ENCODE results near the gene PRADC1. TPM values are rescaled to one million over a fixed set of nuclear protein-coding genes. Genes with fewer than 3 reads are reported as not detected.
"Not testable (repeated sequence)": the region's sequence is repeated elsewhere in the genome, so short reads cannot be mapped to it uniquely, and the experiment has no call there.

Gene PRADC1
- total RNA-seq, 4 donors from 2014 or later, result 69.4 to 132 (median 104) TPM

DNA sequence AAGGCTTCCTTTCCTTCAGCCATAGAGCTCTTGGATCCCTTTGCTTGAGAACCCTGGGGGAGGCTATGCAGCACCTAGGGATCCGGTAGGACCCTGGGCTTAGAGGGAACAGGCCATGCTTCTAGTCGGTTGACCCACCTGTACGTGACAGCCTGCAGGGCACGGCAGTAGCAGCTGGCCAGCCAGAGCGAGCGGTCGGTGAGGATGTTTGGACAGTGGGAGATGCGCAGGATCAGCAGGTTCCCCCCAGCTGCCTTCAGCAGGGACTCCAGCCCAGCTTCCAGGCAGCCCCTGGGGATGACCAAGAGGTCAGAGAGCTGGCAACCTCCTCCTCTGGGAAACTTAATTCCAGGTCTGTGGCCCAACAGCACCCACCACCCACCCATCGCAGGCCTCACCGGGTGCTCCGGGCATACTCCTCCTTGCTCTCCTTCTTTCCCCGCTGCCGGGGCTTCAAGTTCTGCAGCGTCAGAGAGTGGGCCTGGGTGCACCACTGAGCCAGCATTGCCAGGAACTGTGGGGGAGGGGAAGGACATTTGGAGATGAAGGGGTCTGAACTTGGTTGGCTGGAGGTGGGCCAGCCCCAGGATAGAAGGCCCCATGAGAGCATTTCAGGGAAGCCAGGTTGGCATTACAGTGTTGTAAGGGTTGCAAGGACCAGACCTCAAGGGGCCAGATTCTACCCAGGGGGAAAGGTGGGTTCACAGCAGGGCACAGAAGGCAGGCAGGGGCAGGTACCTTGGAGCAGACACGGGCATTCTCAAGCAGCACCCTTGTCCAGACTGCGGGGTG, 30.7 kb upstream of the PRADC1 start:
- H3K27me3 ChIP-seq, result peaks cover 27 to 33% (median 30%) of the 10 kb centered on the region in 3 donors
- DNase-seq, result no peak
- H3K36me3 ChIP-seq, result no peaks in the 10 kb centered on the region
- ATAC-seq, result no peak
- no peak overlapping the region for H3K4me3 ChIP-seq
- no peaks in the 10 kb centered on the region for H3K4me1 ChIP-seq
- no peak overlapping the region for H3K27ac ChIP-seq
- no peaks in the 10 kb centered on the region for H3K9me3 ChIP-seq
- intact Hi-C loops (cut with DNase I; ENCODE audit: low total_unique reads), result no loop called here
- TF ChIP-seq, protein P1, sequence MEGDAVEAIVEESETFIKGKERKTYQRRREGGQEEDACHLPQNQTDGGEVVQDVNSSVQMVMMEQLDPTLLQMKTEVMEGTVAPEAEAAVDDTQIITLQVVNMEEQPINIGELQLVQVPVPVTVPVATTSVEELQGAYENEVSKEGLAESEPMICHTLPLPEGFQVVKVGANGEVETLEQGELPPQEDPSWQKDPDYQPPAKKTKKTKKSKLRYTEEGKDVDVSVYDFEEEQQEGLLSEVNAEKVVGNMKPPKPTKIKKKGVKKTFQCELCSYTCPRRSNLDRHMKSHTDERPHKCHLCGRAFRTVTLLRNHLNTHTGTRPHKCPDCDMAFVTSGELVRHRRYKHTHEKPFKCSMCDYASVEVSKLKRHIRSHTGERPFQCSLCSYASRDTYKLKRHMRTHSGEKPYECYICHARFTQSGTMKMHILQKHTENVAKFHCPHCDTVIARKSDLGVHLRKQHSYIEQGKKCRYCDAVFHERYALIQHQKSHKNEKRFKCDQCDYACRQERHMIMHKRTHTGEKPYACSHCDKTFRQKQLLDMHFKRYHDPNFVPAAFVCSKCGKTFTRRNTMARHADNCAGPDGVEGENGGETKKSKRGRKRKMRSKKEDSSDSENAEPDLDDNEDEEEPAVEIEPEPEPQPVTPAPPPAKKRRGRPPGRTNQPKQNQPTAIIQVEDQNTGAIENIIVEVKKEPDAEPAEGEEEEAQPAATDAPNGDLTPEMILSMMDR (IDR thresholded peaks at IDR 0.05 in 4 of 5, conservative IDR thresholded peaks at IDR 0.05 in 1 of 5), result no peak
- no peak for TF ChIP-seq POLR2A (IDR thresholded peaks at IDR 0.05)
- in situ Hi-C loops (cut with MboI; ENCODE audit: low sequenced_read_pairs in 4 of 4), result no loop called here

DNA sequence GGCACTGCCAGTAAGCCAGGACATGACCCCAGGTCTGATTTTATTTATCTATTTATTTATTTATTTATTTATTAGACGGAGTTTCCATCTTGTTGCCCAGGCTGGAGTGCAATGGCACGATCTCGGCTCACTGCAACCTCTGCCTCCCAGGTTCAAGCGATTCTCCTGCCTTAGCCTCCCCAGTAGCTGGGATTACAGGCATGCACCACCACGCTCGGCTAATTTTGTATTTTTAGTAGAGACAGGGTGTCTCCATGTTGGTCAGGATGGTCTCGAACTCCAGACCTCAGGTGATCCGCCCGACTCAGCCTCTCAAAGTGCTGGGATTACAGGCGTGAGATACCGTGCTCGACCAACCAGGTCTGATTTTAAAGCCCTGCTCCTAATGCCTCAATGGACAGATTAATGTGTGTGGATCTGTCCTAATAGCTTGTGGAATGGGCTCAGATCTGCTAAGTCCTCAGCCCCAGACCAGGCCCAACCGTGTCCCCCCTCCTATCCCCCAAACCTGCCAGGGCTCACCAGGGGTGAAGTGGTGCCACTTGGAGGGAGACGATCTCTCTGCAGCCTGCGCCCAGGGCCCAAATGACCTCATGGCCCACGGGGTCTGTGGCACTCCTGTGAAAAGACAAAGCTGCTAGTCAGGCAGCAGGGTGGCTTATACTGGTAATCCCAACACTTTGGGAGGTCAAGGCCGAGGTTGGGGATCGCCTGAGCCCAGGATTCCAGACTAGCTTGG, 29.8 kb upstream of the PRADC1 start:
- H3K27me3 ChIP-seq, result peaks cover 18 to 24% (median 22%) of the 10 kb centered on the region in 3 donors
- in situ Hi-C loops (cut with MboI; ENCODE audit: low sequenced_read_pairs in 4 of 4); ATAC-seq; H3K4me3 ChIP-seq; H3K27ac ChIP-seq; intact Hi-C loops (cut with DNase I; ENCODE audit: low total_unique reads); H3K36me3 ChIP-seq; H3K9me3 ChIP-seq; DNase-seq; H3K4me1 ChIP-seq: not testable (repeated sequence)

DNA sequence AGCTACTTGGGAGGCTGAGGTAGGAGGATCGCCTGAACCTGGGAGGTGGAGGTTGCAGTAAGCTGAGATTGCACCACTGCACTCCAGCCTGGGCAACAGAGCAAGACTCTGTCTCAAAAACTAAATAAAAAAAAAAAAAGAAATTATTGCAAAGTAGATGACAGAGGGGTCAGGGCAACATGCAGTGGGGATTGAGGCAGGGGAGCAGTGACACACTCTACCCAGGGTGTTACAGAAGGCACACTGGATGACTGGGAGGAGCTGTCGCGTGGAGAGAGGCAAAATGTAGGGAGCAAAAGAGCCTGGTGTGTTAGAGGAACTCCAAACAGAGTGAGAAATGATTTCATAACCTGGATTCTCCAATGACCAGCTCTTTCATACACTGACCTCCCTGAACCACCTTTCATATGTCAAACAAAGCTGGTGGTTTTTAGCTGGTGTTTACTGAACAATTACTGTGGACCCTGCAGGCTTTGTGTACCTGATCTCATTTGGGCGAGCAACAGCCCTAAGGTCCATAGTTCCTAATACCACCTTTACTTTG, 29.1 kb upstream of the PRADC1 start:
- intact Hi-C loops (cut with DNase I; ENCODE audit: low total_unique reads) (no loop called here), in situ Hi-C loops (cut with MboI; ENCODE audit: low sequenced_read_pairs in 4 of 4) (no loop called here)
- no peak for DNase-seq
- Histone ChIP-seq H3K36me3 (no peaks in the 10 kb centered on the region), H3K27ac (no peak overlapping the region), H3K9me3 (no peaks in the 10 kb centered on the region), H3K4me1 (no peaks in the 10 kb centered on the region), H3K27me3 (peaks cover 11 to 17% (median 15%) of the 10 kb centered on the region in 3 donors), H3K4me3 (no peak overlapping the region)
- ATAC-seq, result no peak
- TF ChIP-seq POLR2A (IDR thresholded peaks at IDR 0.05), result no peak
- TF ChIP-seq, protein P1 (IDR thresholded peaks at IDR 0.05 in 4 of 5, conservative IDR thresholded peaks at IDR 0.05 in 1 of 5), result no peak

DNA sequence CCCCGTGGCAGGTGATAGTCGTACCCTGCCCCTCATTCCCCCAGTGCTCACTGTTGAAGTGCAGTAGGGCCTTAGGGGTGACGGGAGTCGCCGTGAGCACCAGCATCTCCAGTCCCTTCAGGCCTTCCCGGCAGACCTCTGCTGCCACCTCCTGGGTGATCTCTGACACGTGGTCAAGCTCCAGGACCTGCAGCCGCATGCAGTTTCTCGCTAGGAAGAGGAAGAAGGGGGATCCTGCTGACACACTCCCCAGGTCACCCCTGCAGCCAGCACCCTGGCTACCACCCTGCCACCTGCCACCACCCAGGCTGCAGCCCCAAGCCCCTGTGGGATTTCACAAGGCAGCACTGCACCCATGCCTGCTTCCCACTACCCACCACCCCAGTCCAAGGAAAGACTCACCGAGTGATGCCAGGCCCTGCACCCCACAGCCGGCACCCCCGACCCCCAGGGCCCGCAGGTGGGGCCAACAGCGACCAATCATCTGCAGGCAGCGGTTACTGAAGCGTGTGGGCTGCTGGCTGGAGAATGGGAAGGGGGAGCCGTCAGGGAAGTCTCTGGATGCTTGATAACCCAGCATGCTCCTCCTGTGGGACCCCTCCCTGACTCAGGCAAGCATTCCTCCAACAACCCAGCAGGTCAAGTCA, 27.4 kb upstream of the PRADC1 start:
- Histone ChIP-seq H3K9me3 (no peaks in the 10 kb centered on the region), H3K36me3 (no peaks in the 10 kb centered on the region), H3K4me1 (no peaks in the 10 kb centered on the region), H3K4me3 (no peak overlapping the region), H3K27ac (no peak overlapping the region), H3K27me3 (no peaks in the 10 kb centered on the region)
- intact Hi-C loops (cut with DNase I; ENCODE audit: low total_unique reads) (no loop called here), in situ Hi-C loops (cut with MboI; ENCODE audit: low sequenced_read_pairs in 4 of 4) (no loop called here)
- no peak for TF ChIP-seq POLR2A (IDR thresholded peaks at IDR 0.05)
- TF ChIP-seq, protein P1 (IDR thresholded peaks at IDR 0.05 in 4 of 5, conservative IDR thresholded peaks at IDR 0.05 in 1 of 5), result peak in 3 of 5 experiments; percentile 12 to 51 (median 35)
- DNase-seq (peak in 1 of 2 donors; percentile 25), ATAC-seq (peak; percentile 32 to 77)
